GM18520 (cell line): ENCODE results near the gene USP5.
A peak's percentile ranks its signal among the peaks of the same experiment; 100 is the strongest.

ENCODE experiments used
- ATAC-seq: cut with Tn5 transposase; IDR thresholded peaks from one replicate; pipeline ENCODE4 v1.9.1; 2021; ENCODE audit not compliant: unreplicated experiment

The USP5 gene

GRCh38 chr12:6909421-6910145 lies 57.6 kb downstream of the USP5 start:
- no peak for ATAC-seq

- ATAC-seq = no peak
Observed at GRCh38 chr12:6912164-6912935, 60.4 kb downstream of the USP5 start.

GRCh38 chr12:6914246-6914946 lies 62.4 kb downstream of the USP5 start, which contains the start of gene ENO2:
Gene ENO2, plus strand, starts transcription at chr12:6914580. Its CDS starts 1,253 bp downstream, at chr12:6915833.
- ATAC-seq = peak; percentile 62

GRCh38 chr12:6914947-6915788 lies 63.2 kb downstream of the USP5 start:
- ATAC-seq = no peak

- ATAC-seq = no peak
Observed at GRCh38 chr12:6915789-6916285, 63.9 kb downstream of the USP5 start.
